ENCODE data around the gene LIN28B. TPM values are rescaled to one million over a fixed set of nuclear protein-coding genes. Genes with fewer than 3 reads are reported as not detected.

The LIN28B gene
- total and polyA plus RNA-seq, 2 of the 4 experiments (the other 2 are of a cell fraction) = not detected

DNA sequence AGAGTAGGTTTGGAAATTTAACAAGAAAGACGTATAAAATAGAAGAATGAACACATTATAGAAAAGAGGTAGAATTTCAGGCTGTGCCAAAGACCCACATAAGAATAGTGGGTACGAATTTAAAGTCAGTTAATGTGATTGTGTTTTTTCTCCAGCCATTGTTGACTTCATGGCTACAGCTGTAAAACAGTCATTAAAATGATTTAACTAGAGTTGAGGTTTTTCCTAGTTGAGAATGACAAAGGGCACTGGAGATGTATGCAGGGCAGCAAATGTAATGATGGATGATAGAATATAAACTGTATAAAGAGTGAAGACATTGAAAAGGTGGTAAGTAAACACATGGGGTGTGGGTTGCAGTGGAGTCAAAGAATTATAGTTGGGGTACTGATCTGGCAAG is 72.7 kb downstream of the LIN28B start:
- Histone ChIP-seq H3K14ac (replicated peaks; ENCODE audit: low read depth, low read length) (no peak overlapping the region), H2AFZ (replicated peaks; ENCODE audit: low read length, poor library complexity) (no peak overlapping the region), H3K4me3 (ENCODE audit: insufficient read depth, low read depth, low read length) (no peak overlapping the region), H3K4me2 (ENCODE audit: low read depth, low read length) (no peak overlapping the region), H3K4me1 (ENCODE audit: control insufficient read depth, insufficient read depth, low read length) (no peaks in the 10 kb centered on the region), H4K20me1 (ENCODE audit: insufficient read depth, low read length) (no peaks in the 10 kb centered on the region), H3K9me3 (ENCODE audit: control insufficient read depth, insufficient read depth, low read length) (no peaks in the 10 kb centered on the region), H3K23ac (ENCODE audit: low read depth, low read length) (no peak overlapping the region), H4K91ac (ENCODE audit: insufficient read depth, low read depth, low read length) (no peak overlapping the region), H3K18ac (ENCODE audit: low read depth, low read length) (no peak overlapping the region), H2BK20ac (ENCODE audit: low read depth, low read length) (no peak overlapping the region), H2BK120ac (ENCODE audit: low read depth, low read length) (no peak overlapping the region), H2BK5ac (ENCODE audit: low read depth, low read length, poor library complexity, severe bottlenecking) (no peak overlapping the region), H3K4ac (ENCODE audit: low read depth, low read length) (no peak overlapping the region), H3K36me3 (ENCODE audit: control insufficient read depth, insufficient read depth, low read length) (no peaks in the 10 kb centered on the region), H2AK9ac (replicated peaks; ENCODE audit: low read depth, low read length, poor library complexity) (no peak overlapping the region), H2AK5ac (ENCODE audit: low read depth, low read length) (no peak overlapping the region), H3K79me1 (ENCODE audit: low read depth in 1 of 2, low read length in 2 of 2) (no peaks in the 10 kb centered on the region), H2BK15ac (ENCODE audit: low read depth, low read length) (no peak overlapping the region), H3K9me1 (ENCODE audit: insufficient read depth, low read length) (no peaks in the 10 kb centered on the region), H4K8ac (ENCODE audit: low read depth in 2 of 2, low read length in 2 of 2) (no peak overlapping the region), H4K5ac (ENCODE audit: low read depth, low read length) (no peak overlapping the region), H3K56ac (ENCODE audit: extremely low read depth, insufficient read depth, low read length) (no peak overlapping the region), H3K27me3 (ENCODE audit: control insufficient read depth, insufficient read depth, low read length) (no peaks in the 10 kb centered on the region; the same call in 1 of the 2 replicates), H3K9ac (ENCODE audit: low read depth, low read length) (no peak overlapping the region), H3K27ac (ENCODE audit: insufficient read depth, low read length) (no peak overlapping the region)
- WGBS, 2 experiments (ENCODE audit: extremely low coverage in 2 of 2, insufficient read length in 1 of 2) = no CpG with 5 or more reads among the region's 2 CpGs
- no peak for TF ChIP-seq MAZ (IDR thresholded peaks at IDR 0.05; ENCODE audit: borderline replicate concordance, low read depth, low read length)
- TF ChIP-seq CTCF (conservative IDR thresholded peaks at IDR 0.05; ENCODE audit: low read depth, low read length) = no peak
- no peak for TF ChIP-seq NFE2L2 (IDR thresholded peaks at IDR 0.05; ENCODE audit: low read depth, low read length)
- TF ChIP-seq SMC3 (IDR thresholded peaks at IDR 0.05; ENCODE audit: low read depth, low read length) = no peak
- TF ChIP-seq CEBPB (IDR thresholded peaks at IDR 0.05; ENCODE audit: low read depth, low read length) = no peak
- no peak for TF ChIP-seq MXI1 (IDR thresholded peaks at IDR 0.05; ENCODE audit: borderline replicate concordance, low read depth, low read length)
- TF ChIP-seq RFX5 (IDR thresholded peaks at IDR 0.05; ENCODE audit: low read depth, low read length) = no peak
- TF ChIP-seq BHLHE40 (IDR thresholded peaks at IDR 0.05; ENCODE audit: low read depth, low read length) = no peak
- TF ChIP-seq MAFK (IDR thresholded peaks at IDR 0.05; ENCODE audit: low read depth, low read length) = no peak
- TF ChIP-seq CHD1 (IDR thresholded peaks at IDR 0.05; ENCODE audit: low read depth, low read length) = no peak
- TF ChIP-seq FOS (IDR thresholded peaks at IDR 0.05; ENCODE audit: low read depth, low read length) = no peak
- CTCF ChIA-PET = no interaction called here
- no peak for DNase-seq
- POLR2A ChIA-PET (ENCODE audit: unreplicated experiment) = no interaction called here
- intact Hi-C loops (cut with micrococcal nuclease) = no loop called here
- no TSS peak for BruUV-seq (replicated peaks)
- no peak for ATAC-seq (ENCODE audit: low read depth)
- in situ Hi-C loops (cut with MboI; ENCODE audit: low sequenced_read_pairs) = no loop called here
- dilution Hi-C loops (cut with HindIII; ENCODE audit: low sequenced_read_pairs, unreplicated experiment) = no loop called here
